ENCODE measurements around the gene UBXN6.

The UBXN6 gene

GRCh38 chr19:4493104-4493928, 35.7 kb upstream of the UBXN6 start:
- no peak for DNase-seq

- DNase-seq, result no peak
These were observed 34.9 kb upstream of the UBXN6 start for GRCh38 chr19:4492337-4493103.

GRCh38 chr19:4491446-4491845, 33.9 kb upstream of the UBXN6 start:
- no peak for DNase-seq

GRCh38 chr19:4488496-4488895, 30.9 kb upstream of the UBXN6 start:
- no peak for DNase-seq

DNA sequence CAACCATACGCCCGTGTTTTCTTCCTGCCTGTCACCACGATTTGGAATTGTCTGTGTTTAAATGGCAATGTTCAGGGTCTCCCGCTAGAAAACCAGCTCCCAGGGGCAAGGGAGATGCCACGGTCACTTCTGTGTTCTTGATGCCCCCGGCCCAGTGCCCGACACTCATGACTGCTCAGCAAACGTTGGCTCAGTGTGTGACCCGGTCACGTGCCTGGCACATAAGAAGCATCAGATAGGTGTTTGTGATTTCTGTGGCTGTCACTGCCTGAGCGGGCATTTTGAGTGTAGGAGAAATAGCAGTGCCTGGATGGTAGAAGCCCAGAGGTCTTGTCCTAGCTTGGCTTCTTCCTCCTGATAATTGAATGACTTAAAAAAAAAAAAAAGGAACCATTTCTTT, 30.0 kb upstream of the UBXN6 start:
- DNase-seq, result no peak

DNA sequence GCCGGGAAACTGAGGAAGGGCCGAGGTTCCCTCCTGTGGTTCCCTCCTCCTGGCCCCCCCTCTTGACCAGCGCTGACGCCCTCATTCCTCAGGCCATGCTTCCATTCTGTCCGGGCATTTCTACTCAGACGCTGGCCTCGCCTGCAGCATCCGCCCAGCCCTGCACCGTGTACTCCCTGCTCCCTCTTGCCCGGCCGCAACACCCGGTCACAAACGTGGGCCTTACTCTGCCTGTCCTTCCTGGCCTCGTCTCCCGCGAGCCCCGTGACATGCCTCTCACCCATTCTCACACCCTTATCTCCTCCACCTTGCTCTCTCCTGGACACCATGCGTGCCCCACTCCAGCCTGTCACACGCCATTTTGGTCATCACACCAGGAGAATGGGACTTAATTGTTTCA, 25.8 kb upstream of the UBXN6 start:
- DNase-seq, result no peak

GRCh38 chr19:4482721-4483364, 25.2 kb upstream of the UBXN6 start:
- no peak for DNase-seq

GRCh38 chr19:4477034-4477801, 19.6 kb upstream of the UBXN6 start:
- no peak for DNase-seq

GRCh38 chr19:4474514-4475022, 17.0 kb upstream of the UBXN6 start:
- peak; percentile 66 for DNase-seq

DNA sequence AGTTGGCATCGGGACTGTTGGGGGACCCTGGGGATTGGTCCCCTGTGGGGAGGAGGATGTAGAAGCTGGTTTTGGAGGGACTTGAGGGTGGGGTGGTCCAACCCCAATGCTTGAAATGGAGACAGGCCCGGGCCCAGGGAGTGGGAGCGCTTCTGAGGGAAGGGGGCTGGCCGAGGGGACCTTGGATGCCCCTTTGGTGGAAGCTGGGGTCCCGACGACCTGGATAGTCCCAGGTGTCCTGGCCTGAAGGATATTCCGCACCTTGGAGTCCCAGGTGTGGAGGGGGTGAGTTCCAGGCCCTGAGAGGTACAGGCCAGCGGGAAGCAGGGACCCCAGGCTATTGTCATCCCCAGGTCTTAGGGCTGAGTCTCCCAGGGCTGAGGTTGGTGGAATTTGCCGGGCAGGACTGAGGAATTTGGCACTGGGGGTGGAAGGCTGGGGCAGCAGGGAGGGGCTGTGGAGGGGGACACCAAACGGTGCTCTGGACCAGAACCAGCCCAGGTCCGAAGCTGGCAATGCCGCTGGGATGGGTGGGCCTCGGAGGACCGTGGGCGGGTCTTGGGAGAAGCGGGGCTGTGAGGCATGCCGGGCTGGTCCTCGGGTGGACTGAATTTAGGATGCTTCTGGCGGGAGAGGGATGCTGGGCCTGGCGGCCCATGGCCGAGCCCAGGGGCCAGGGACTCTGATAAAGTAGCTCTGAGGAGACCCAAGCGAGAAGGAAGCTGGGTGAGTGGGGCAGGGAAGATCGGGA, 16.3 kb upstream of the UBXN6 start:
- no peak for DNase-seq

- no peak for DNase-seq
These were observed 15.6 kb upstream of the UBXN6 start for GRCh38 chr19:4473011-4473762.

GRCh38 chr19:4472174-4472974, 14.8 kb upstream of the UBXN6 start, which contains the start of gene HDGFL2:
Gene HDGFL2, plus strand, starts transcription at chr19:4472297. Its CDS starts 54 bp downstream, at chr19:4472351.
- no peak for DNase-seq

- peak; percentile 100 for DNase-seq
These were observed 14.0 kb upstream of the UBXN6 start for GRCh38 chr19:4471403-4472173.

GRCh38 chr19:4467835-4468234, 10.2 kb upstream of the UBXN6 start:
- DNase-seq, result no peak

- DNase-seq, result no peak
These were observed 7.4 kb upstream of the UBXN6 start for GRCh38 chr19:4464815-4465581.

DNA sequence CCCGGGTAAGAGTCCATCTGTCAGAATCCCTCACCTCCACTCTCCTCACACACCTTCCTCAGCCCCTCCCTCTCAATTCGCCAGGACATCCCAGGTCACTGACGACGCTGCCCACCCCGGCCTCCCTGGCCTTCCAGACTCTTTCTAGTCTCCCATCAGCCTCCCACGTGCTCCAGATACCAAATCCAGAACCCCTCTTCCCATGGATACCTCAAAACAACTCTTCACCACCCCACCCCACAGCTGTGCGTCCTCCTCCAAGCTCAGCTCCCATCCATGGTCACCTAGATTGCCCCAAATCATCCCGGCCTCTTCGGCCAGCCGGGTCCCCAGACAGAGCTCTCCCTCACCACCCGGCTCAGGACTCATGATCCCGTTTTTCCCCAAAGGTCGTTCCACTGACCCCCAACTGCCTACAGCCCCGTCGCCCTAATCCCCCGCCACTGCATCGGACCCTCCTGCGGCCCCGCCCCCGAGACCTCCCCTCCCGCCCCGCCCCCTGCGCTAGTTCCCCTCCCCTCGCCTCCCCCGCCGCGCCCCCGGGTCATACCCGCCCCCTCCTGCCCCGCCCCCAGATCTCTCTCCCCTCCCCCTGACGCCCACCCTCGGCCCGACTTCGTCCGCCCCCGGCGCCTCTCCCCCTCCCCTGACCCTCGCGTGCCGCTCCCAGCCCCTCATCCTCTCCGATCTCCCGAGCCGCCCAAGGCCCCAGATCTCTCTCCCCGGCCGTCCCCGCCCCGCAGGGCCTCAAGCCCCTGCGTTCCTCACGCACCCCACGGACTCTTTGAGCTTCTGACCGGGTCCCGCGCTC, 546 bp downstream of the UBXN6 start:
- DNase-seq, result no peak

GRCh38 chr19:4456476-4456842, 1.1 kb downstream of the UBXN6 start:
- DNase-seq, result no peak
